Muscle of leg (tissue), 11 donors: Measurements from ENCODE around the gene CDH8. TPM values are rescaled to one million over a fixed set of nuclear protein-coding genes. Genes with fewer than 3 reads are reported as not detected.

ENCODE experiments used
- DNase-seq: peaks from one replicate; pipeline ENCODE4 v3.0.0; 2013
- H3K27ac ChIP-seq: one replicate; pipeline ENCODE4 v1.5.1; 2013; ENCODE audit warnings: mild to moderate bottlenecking, low read length, control low read depth
- H3K27me3 ChIP-seq: one replicate; pipeline ENCODE4 v1.6.1; 2013; ENCODE audit warnings: low read length; ENCODE audit not compliant: control insufficient read depth, insufficient read depth
- H3K36me3 ChIP-seq: one replicate; pipeline ENCODE4 v1.6.1; 2013; ENCODE audit warnings: low read length; ENCODE audit not compliant: control insufficient read depth, insufficient read depth
- H3K4me1 ChIP-seq: one replicate; pipeline ENCODE4 v1.6.1; 2013; ENCODE audit warnings: low read length; ENCODE audit not compliant: control insufficient read depth, insufficient read depth
- H3K4me3 ChIP-seq: one replicate; pipeline ENCODE4 v1.5.1; 2013; ENCODE audit warnings: low read length, control low read depth
- H3K9me3 ChIP-seq: replicated peaks from 2 replicates; pipeline ENCODE4 v1.6.1; 2013; ENCODE audit warnings: low read depth, low read length; ENCODE audit not compliant: control insufficient read depth
- WGBS: methylation state at CpG from one replicate; pipeline ENCODE4 v1.1.5; 2013; ENCODE audit warnings: missing lambda C conversion rate; ENCODE audit not compliant: insufficient coverage; 5-methylcytosine and 5-hydroxymethylcytosine counted together
- polyA plus RNA-seq, 8 donors: library from polyadenylated mRNA; unstranded; fragments of 120-200 nt; gene quantifications; one replicate each; pipeline versions ENCODE4 v1.2.1 to v1.2.3, GENCODE V29; 2013; ENCODE audit warnings: inconsistent platforms in 1 of 8, low replicate concordance in 1 of 8; ENCODE audit not compliant: insufficient read length in 8 of 8, insufficient read depth in 1 of 8
- total RNA-seq: library from RNA; stranded (reverse); fragments of 120-200 nt; gene quantifications from one replicate; pipeline ENCODE4 v1.2.4, GENCODE V29; 2013

CDH8 gene
- total and polyA plus RNA-seq, 9 donors, result 1.8 to 6.2 (median 2.5) TPM

GRCh38 chr16:61644736-61645135 lies 391.5 kb downstream of the CDH8 start:
- no peak for DNase-seq
- H3K9me3 ChIP-seq, result no peaks in the 10 kb centered on the region
- whole genome bisulfite sequencing, result no CpG with 5 or more reads among the region's 3 CpGs
- no peak overlapping the region for H3K27ac ChIP-seq
- no peak overlapping the region for H3K4me3 ChIP-seq
- H3K27me3 ChIP-seq, result no peaks in the 10 kb centered on the region
- H3K4me1 ChIP-seq, result no peaks in the 10 kb centered on the region
- H3K36me3 ChIP-seq, result no peaks in the 10 kb centered on the region

GRCh38 chr16:61617219-61617783 lies 418.9 kb downstream of the CDH8 start:
- Histone ChIP-seq H3K27me3 (no peaks in the 10 kb centered on the region), H3K4me3 (no peak overlapping the region), H3K27ac (no peak overlapping the region), H3K4me1 (no peaks in the 10 kb centered on the region), H3K36me3 (no peaks in the 10 kb centered on the region), H3K9me3 (no peaks in the 10 kb centered on the region)
- 74% methylated on average over 5 of the region's 5 CpGs for WGBS
- DNase-seq, result no peak

- Histone ChIP-seq H3K27me3 (no peaks in the 10 kb centered on the region), H3K4me1 (no peaks in the 10 kb centered on the region), H3K9me3 (no peaks in the 10 kb centered on the region), H3K27ac (no peak overlapping the region), H3K36me3 (no peaks in the 10 kb centered on the region), H3K4me3 (no peak overlapping the region)
- 33% methylated on average over 1 of the region's 2 CpGs for WGBS
- DNase-seq, result no peak
These were observed 420.1 kb downstream of the CDH8 start for GRCh38 chr16:61616088-61616487.

GRCh38 chr16:61611847-61612491 lies 424.3 kb downstream of the CDH8 start:
- no peak overlapping the region for H3K27ac ChIP-seq
- WGBS, result 92% methylated on average over 2 of the region's 4 CpGs
- no peak for DNase-seq
- no peaks in the 10 kb centered on the region for H3K9me3 ChIP-seq
- H3K36me3 ChIP-seq, result no peaks in the 10 kb centered on the region
- H3K27me3 ChIP-seq, result no peaks in the 10 kb centered on the region
- H3K4me1 ChIP-seq, result no peaks in the 10 kb centered on the region
- H3K4me3 ChIP-seq, result no peak overlapping the region

GRCh38 chr16:61606581-61606980 lies 429.7 kb downstream of the CDH8 start:
- no peak for DNase-seq
- no peaks in the 10 kb centered on the region for H3K4me1 ChIP-seq
- WGBS, result no CpG with 5 or more reads among the region's 1 CpG
- no peak overlapping the region for H3K4me3 ChIP-seq
- no peaks in the 10 kb centered on the region for H3K9me3 ChIP-seq
- no peak overlapping the region for H3K27ac ChIP-seq
- no peaks in the 10 kb centered on the region for H3K36me3 ChIP-seq
- H3K27me3 ChIP-seq, result no peaks in the 10 kb centered on the region
